ENCODE results near the gene EMILIN2. TPM values are rescaled to one million over a fixed set of nuclear protein-coding genes. Genes with fewer than 3 reads are reported as not detected.
A peak's percentile ranks its signal among the peaks of the same experiment; 100 is the strongest.

Gene EMILIN2
- total RNA-seq (48.2 and 52.7 TPM in 2 replicates), polyA plus RNA-seq (1.8 and 2.5 TPM in 2 replicates), polyA minus RNA-seq (3.8 and 5.8 TPM in 2 replicates)
- 3.2 TPM for total RNA-seq (2013)

DNA sequence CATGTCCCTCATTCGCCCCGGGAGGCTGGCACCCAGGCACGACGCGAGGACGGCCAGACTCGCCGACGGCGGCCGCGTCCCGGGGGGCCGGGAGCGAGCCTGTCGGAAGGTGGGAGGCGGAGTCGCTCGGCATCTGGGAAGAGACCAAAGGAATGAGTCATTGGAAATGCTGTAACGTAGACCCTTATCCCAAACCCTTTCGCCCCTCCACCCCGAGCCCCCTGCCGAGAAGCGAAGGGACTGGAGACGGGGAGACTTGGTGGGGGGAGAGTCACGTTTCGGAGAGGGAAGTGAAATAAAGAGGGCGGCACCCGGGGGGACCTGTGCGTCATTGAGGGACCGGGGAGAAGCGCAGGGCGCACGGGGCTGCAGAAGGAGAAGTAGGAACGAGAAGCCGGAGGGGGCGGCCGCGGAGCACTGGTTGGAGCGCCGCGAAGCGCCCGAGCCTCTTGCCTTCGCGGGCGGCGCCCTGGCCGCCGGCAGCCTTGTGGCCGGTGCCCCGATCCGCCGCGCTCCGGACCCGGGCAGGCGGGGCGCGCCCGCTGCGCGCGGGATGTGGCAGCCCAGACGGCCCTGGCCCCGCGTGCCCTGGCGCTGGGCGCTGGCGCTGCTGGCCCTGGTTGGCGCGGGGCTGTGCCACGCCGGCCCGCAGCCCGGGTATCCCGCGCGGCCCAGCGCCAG lies at the start of gene EMILIN2:
Gene EMILIN2, plus strand, starts transcription at position 371 of the 681 bp plus-strand sequence. Its CDS starts 183 bp downstream, at position 554.
- Mint-ChIP-seq H3K4me3 (peak within 1 kb of the TSS; percentile 99), H3K27ac (peak within 1 kb of the TSS; percentile 91), H3K4me1 (peaks cover 40% of the 10 kb centered on the region), H3K27me3 (peaks cover 18% of the 10 kb centered on the region), H3K9me3 (ENCODE audit: insufficient read depth) (no peaks in the 10 kb centered on the region)
- intact Hi-C loops (cut with micrococcal nuclease), result loop anchor here (1.0 to 5.0 kb wide), 11 partner anchors 40 to 416 kb away; partner anchors contain the start of genes METTL4, MYL12A, MYL12B and NDC80
- Histone ChIP-seq H3K79me2 (ENCODE audit: control insufficient read depth, insufficient read depth, low read length) (no peaks in the 10 kb centered on the region), H2AFZ (ENCODE audit: insufficient read depth, low read depth, low read length, poor library complexity, severe bottlenecking) (peak within 1 kb of the TSS; percentile 76), H3K27me3 (replicated peaks in 1 of 4; ENCODE audit: control extremely low read depth in 1 of 4, control insufficient read depth in 3 of 4, insufficient read depth in 4 of 4, low read length in 3 of 4) (peaks cover 0 to 41% (median 21%) of the 10 kb centered on the region in 4 experiments), H4K20me1 (ENCODE audit: control insufficient read depth, insufficient read depth, low read length, poor library complexity, severe bottlenecking) (no peaks in the 10 kb centered on the region), H3K9ac (ENCODE audit: low read length) (peak within 1 kb of the TSS; percentile 69), H3K9me3 (ENCODE audit: control extremely low read depth in 1 of 3, control insufficient read depth in 2 of 3, insufficient read depth in 1 of 3, low read length in 2 of 3) (peaks cover 0 to 4% (median 0%) of the 10 kb centered on the region in 3 donors), H3K4me3 (ENCODE audit: control extremely low read depth in 1 of 5, extremely low read depth in 1 of 5, insufficient read depth in 1 of 5, low read depth in 2 of 5, low read length in 4 of 5) (peak within 1 kb of the TSS; percentile 54 to 76 (median 61)), H3K27ac (ENCODE audit: low read length in 2 of 2) (peak within 1 kb of the TSS; percentile 56 to 65), H3K36me3 (replicated peaks in 1 of 2; ENCODE audit: control extremely low read depth in 1 of 2, control insufficient read depth in 1 of 2, extremely low read depth in 1 of 2, insufficient read depth in 2 of 2, low read length in 1 of 2) (no peaks in the 10 kb centered on the region), H3K4me2 (replicated peaks; ENCODE audit: low read depth, low read length, poor library complexity, severe bottlenecking) (peak within 1 kb of the TSS; percentile 98), H3K4me1 (ENCODE audit: control insufficient read depth in 2 of 2, insufficient read depth in 2 of 2, low read length in 2 of 2) (peaks cover 14 to 37% of the 10 kb centered on the region in 2 donors)
- peak; percentile 93 for DNase-seq
- CTCF ChIA-PET, result no interaction called here
- WGBS (ENCODE audit: insufficient coverage), result under 1% methylated on average over 71 of the region's 80 CpGs
- ATAC-seq (ENCODE audit: low read depth), result peak; percentile 82
- POLR2A ChIA-PET, result interaction anchor here (1.5 kb wide), 1 partner anchor 415 kb away, joined by 3 read pairs; no protein-coding TSS in a partner anchor
- TF ChIP-seq, protein P1, sequence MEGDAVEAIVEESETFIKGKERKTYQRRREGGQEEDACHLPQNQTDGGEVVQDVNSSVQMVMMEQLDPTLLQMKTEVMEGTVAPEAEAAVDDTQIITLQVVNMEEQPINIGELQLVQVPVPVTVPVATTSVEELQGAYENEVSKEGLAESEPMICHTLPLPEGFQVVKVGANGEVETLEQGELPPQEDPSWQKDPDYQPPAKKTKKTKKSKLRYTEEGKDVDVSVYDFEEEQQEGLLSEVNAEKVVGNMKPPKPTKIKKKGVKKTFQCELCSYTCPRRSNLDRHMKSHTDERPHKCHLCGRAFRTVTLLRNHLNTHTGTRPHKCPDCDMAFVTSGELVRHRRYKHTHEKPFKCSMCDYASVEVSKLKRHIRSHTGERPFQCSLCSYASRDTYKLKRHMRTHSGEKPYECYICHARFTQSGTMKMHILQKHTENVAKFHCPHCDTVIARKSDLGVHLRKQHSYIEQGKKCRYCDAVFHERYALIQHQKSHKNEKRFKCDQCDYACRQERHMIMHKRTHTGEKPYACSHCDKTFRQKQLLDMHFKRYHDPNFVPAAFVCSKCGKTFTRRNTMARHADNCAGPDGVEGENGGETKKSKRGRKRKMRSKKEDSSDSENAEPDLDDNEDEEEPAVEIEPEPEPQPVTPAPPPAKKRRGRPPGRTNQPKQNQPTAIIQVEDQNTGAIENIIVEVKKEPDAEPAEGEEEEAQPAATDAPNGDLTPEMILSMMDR (IDR thresholded peaks at IDR 0.05), result peak; percentile 39
- no peak for TF ChIP-seq EZH2 (IDR thresholded peaks at IDR 0.05; ENCODE audit: borderline replicate concordance, insufficient read depth, low read depth, low read length, poor library complexity, severe bottlenecking)

DNA sequence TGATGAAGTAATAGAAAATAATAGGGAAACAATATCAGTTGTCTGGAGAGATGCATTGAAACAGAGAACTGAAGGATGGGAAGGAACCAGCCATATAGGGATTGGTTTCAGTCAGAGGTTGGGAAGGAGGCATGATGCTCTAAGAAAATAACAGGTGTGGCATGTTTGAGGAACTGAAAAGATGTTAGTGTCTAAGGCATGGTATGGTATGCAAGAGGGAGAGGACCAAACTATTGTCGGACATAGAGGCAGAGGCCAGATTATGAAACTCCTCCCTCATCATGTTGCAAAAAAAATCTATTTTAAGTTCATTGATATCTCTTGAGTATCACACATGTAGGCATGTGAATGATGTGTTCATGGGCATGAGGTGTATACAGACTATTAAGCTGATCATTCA lies 48.9 kb upstream of the EMILIN2 start:
- H3K9me3 ChIP-seq (ENCODE audit: control extremely low read depth in 1 of 3, control insufficient read depth in 2 of 3, insufficient read depth in 1 of 3, low read length in 2 of 3), result no peaks in the 10 kb centered on the region
- Mint-ChIP-seq H3K9me3 (ENCODE audit: insufficient read depth) (no peaks in the 10 kb centered on the region), H3K27ac (peak overlapping the region; percentile 44), H3K27me3 (no peaks in the 10 kb centered on the region), H3K4me3 (no peak overlapping the region), H3K4me1 (peaks cover 9% of the 10 kb centered on the region)
- ATAC-seq (ENCODE audit: low read depth) (peak; percentile 51), DNase-seq (no peak)
- H3K27ac ChIP-seq (ENCODE audit: low read length in 2 of 2), result no peak overlapping the region
- no peak overlapping the region for H3K4me2 ChIP-seq (replicated peaks; ENCODE audit: low read depth, low read length, poor library complexity, severe bottlenecking)
- WGBS (ENCODE audit: insufficient coverage), result no CpG with 5 or more reads among the region's 1 CpG
- no peaks in the 10 kb centered on the region for H3K4me1 ChIP-seq (ENCODE audit: control insufficient read depth in 2 of 2, insufficient read depth in 2 of 2, low read length in 2 of 2)
- ChIA-PET POLR2A (no interaction called here), CTCF (no interaction called here)
- H4K20me1 ChIP-seq (ENCODE audit: control insufficient read depth, insufficient read depth, low read length, poor library complexity, severe bottlenecking), result peaks cover 4% of the 10 kb centered on the region
- no peak overlapping the region for H3K4me3 ChIP-seq (ENCODE audit: control extremely low read depth in 1 of 5, extremely low read depth in 1 of 5, insufficient read depth in 1 of 5, low read depth in 2 of 5, low read length in 4 of 5)
- H3K36me3 ChIP-seq (replicated peaks in 1 of 2; ENCODE audit: control extremely low read depth in 1 of 2, control insufficient read depth in 1 of 2, extremely low read depth in 1 of 2, insufficient read depth in 2 of 2, low read length in 1 of 2), result peaks cover 7 to 89% of the 10 kb centered on the region in 2 experiments
- no peak overlapping the region for H2AFZ ChIP-seq (ENCODE audit: insufficient read depth, low read depth, low read length, poor library complexity, severe bottlenecking)
- H3K27me3 ChIP-seq (replicated peaks in 1 of 4; ENCODE audit: control extremely low read depth in 1 of 4, control insufficient read depth in 3 of 4, insufficient read depth in 4 of 4, low read length in 3 of 4), result no peaks in the 10 kb centered on the region
- H3K79me2 ChIP-seq (ENCODE audit: control insufficient read depth, insufficient read depth, low read length), result no peaks in the 10 kb centered on the region
- no peak overlapping the region for H3K9ac ChIP-seq (ENCODE audit: low read length)
- TF ChIP-seq, protein P1 (IDR thresholded peaks at IDR 0.05), result no peak
- TF ChIP-seq EZH2 (IDR thresholded peaks at IDR 0.05; ENCODE audit: borderline replicate concordance, insufficient read depth, low read depth, low read length, poor library complexity, severe bottlenecking), result no peak
- intact Hi-C loops (cut with micrococcal nuclease), result no loop called here
